SU-DHL-6 (cell line): ENCODE data around the gene ZSCAN22.

Source experiments
- H2AFZ ChIP-seq: fragments of 200-600 bp; sonication (generic); 2 replicates; pipeline ENCODE4 v1.6.1; 2014; ENCODE audit warnings: low read depth, mild to moderate bottlenecking, moderate library complexity, mixed read lengths, antibody characterized with exemption, low read length; ENCODE audit not compliant: severe bottlenecking
- H3F3A ChIP-seq: fragments of 200-600 bp; shearing (Covaris generic); 2 replicates; pipeline ENCODE4 v1.6.0; 2016; ENCODE audit warnings: antibody characterized with exemption, mild to moderate bottlenecking; ENCODE audit not compliant: insufficient read depth
- H3K27ac ChIP-seq: fragments of 200-600 bp; sonication (generic); 2 replicates; pipeline ENCODE4 v1.5.1; 2016; ENCODE audit warnings: low read depth, mild to moderate bottlenecking, low read length, moderate library complexity, mixed read lengths
- H3K27me3 ChIP-seq: fragments of 200-600 bp; sonication (generic), shearing (Covaris generic); 2 replicates; pipeline ENCODE4 v1.6.0; 2014; ENCODE audit warnings: mild to moderate bottlenecking, low read length
- H3K36me3 ChIP-seq: fragments of 200-600 bp; sonication (generic); 2 replicates; pipeline ENCODE4 v1.6.1; 2014; ENCODE audit warnings: mild to moderate bottlenecking, low read length, mixed read lengths
- H3K4me2 ChIP-seq: fragments of 300-600, 200-600 bp; shearing (Covaris generic), sonication (generic); 2 replicates; pipeline ENCODE4 v1.6.0; 2014; ENCODE audit warnings: low read length, low read depth, mild to moderate bottlenecking; ENCODE audit not compliant: poor library complexity, severe bottlenecking
- H3K4me3 ChIP-seq: fragments of 200-600 bp; sonication (generic); 2 replicates; pipeline ENCODE4 v1.5.1; 2014; ENCODE audit warnings: antibody characterized with exemption, low read length, mild to moderate bottlenecking, mixed read lengths; ENCODE audit not compliant: insufficient read depth, poor library complexity, severe bottlenecking
- H3K79me2 ChIP-seq: fragments of 200-600 bp; sonication (generic); 2 replicates; pipeline ENCODE4 v1.6.1; 2014; ENCODE audit warnings: mild to moderate bottlenecking, low read length, moderate library complexity; ENCODE audit not compliant: insufficient read depth
- H3K9ac ChIP-seq: fragments of 200-600 bp; sonication (generic); 2 replicates; pipeline ENCODE4 v1.7.0; 2014; ENCODE audit warnings: mild to moderate bottlenecking, low read length
- H3K9me2 ChIP-seq: fragments of 200-600 bp; sonication (generic); replicated peaks from 2 replicates; pipeline ENCODE4 v1.6.1; 2014; ENCODE audit warnings: low read length; ENCODE audit not compliant: insufficient read depth
- H3K9me3 ChIP-seq: fragments of 200-600 bp; sonication (generic); 2 replicates; pipeline ENCODE4 v1.6.1; 2014; ENCODE audit warnings: low read length, mixed read lengths; ENCODE audit not compliant: insufficient read depth
- H4K20me1 ChIP-seq: fragments of 200-600 bp; sonication (generic); 2 replicates; pipeline ENCODE4 v1.6.1; 2014; ENCODE audit warnings: low read depth, mild to moderate bottlenecking, antibody characterized with exemption, low read length, moderate library complexity, mixed read lengths
- EZH2phosphoT487 ChIP-seq: fragments of 200-600 bp; sonication (generic), shearing (Covaris generic); conservative IDR thresholded peaks from 2 replicates; pipeline ENCODE4 v1.6.1; 2018; ENCODE audit warnings: mild to moderate bottlenecking, antibody characterized with exemption, low read length, moderate library complexity, mixed read lengths
- TF ChIP-seq, protein P1 (sequence below): fragments of 200-600 bp; sonication (generic); IDR thresholded peaks from one replicate; pipeline ENCODE4 v1.5.1; 2017; ENCODE audit warnings: antibody characterized with exemption, mild to moderate bottlenecking, low read length, moderate library complexity; ENCODE audit not compliant: insufficient read depth, poor library complexity, severe bottlenecking

Gene ZSCAN22

DNA sequence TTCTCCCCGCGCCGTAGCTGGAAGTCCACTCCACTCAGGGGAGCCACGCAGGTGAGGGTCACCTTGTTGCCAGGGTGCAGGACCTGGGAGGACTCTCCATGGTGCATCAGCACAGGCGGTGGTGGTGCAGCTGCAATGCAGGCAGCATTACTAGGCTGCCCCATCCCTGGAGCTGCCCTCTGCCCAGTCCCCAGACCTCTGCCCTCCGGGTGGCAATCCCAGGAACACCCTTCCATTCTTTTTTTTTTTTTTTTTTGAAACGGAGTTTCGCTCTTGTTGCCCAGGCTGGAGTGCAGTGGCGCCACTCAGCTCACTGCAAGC, 24.7 kb downstream of the ZSCAN22 start:
- H3K27ac ChIP-seq, result no peak overlapping the region
- no peak overlapping the region for H3K9ac ChIP-seq
- no peaks in the 10 kb centered on the region for H4K20me1 ChIP-seq
- no peak overlapping the region for H2AFZ ChIP-seq
- H3K27me3 ChIP-seq, result no peaks in the 10 kb centered on the region
- no peaks in the 10 kb centered on the region for H3K79me2 ChIP-seq
- no peaks in the 10 kb centered on the region for H3K9me3 ChIP-seq
- no peak overlapping the region for H3K4me2 ChIP-seq
- no peaks in the 10 kb centered on the region for H3K9me2 ChIP-seq
- TF ChIP-seq, protein P1, sequence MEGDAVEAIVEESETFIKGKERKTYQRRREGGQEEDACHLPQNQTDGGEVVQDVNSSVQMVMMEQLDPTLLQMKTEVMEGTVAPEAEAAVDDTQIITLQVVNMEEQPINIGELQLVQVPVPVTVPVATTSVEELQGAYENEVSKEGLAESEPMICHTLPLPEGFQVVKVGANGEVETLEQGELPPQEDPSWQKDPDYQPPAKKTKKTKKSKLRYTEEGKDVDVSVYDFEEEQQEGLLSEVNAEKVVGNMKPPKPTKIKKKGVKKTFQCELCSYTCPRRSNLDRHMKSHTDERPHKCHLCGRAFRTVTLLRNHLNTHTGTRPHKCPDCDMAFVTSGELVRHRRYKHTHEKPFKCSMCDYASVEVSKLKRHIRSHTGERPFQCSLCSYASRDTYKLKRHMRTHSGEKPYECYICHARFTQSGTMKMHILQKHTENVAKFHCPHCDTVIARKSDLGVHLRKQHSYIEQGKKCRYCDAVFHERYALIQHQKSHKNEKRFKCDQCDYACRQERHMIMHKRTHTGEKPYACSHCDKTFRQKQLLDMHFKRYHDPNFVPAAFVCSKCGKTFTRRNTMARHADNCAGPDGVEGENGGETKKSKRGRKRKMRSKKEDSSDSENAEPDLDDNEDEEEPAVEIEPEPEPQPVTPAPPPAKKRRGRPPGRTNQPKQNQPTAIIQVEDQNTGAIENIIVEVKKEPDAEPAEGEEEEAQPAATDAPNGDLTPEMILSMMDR, result no peak
- no peak for TF ChIP-seq EZH2phosphoT487
- no peaks in the 10 kb centered on the region for H3K36me3 ChIP-seq
- no peak overlapping the region for H3K4me3 ChIP-seq
- H3F3A ChIP-seq, result no peaks in the 10 kb centered on the region

DNA sequence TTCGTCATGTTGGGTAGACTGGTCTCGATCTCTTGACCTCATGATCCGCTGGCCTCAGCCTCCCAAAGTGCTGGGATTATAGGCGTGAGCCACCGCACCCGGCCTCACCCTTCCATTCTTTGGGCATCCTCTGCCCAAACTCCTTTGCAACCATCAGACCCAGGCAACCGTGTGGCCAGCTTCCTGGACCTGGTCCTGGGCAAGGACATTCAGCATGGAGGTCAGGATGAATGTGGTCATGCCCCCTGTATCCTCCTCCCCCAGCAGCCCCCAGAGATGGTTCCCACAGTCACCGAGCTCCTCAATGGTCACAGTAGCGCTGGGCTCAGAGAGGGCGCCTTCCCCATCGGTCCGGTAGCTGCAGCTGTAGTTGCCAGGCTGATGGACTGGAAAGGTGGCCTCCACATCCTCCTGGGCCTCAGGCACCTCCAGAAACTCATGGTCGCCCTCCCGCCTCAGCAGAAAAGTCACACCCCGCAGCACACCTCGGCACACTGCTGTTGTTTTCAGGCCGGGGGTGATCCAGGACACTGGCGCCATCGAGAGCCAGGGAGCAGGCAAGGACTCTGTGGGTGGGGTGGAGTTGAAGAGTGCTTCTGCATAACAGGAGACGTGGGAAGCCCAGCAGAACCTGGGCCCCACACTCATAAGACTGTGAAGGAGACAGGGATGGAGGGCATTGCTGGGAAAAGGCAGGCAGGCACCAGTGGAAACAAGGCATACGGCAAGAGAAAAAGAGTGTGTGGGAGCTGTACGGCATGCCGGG, 25.4 kb downstream of the ZSCAN22 start:
- Histone ChIP-seq H3F3A (no peaks in the 10 kb centered on the region), H3K4me3 (no peak overlapping the region), H3K9me3 (no peaks in the 10 kb centered on the region), H3K27me3 (no peaks in the 10 kb centered on the region), H2AFZ (no peak overlapping the region), H3K79me2 (no peaks in the 10 kb centered on the region), H3K36me3 (no peaks in the 10 kb centered on the region), H3K9me2 (no peaks in the 10 kb centered on the region), H3K27ac (no peak overlapping the region), H3K4me2 (no peak overlapping the region), H3K9ac (no peak overlapping the region), H4K20me1 (no peaks in the 10 kb centered on the region)
- no peak for TF ChIP-seq EZH2phosphoT487
- TF ChIP-seq, protein P1, result no peak

DNA sequence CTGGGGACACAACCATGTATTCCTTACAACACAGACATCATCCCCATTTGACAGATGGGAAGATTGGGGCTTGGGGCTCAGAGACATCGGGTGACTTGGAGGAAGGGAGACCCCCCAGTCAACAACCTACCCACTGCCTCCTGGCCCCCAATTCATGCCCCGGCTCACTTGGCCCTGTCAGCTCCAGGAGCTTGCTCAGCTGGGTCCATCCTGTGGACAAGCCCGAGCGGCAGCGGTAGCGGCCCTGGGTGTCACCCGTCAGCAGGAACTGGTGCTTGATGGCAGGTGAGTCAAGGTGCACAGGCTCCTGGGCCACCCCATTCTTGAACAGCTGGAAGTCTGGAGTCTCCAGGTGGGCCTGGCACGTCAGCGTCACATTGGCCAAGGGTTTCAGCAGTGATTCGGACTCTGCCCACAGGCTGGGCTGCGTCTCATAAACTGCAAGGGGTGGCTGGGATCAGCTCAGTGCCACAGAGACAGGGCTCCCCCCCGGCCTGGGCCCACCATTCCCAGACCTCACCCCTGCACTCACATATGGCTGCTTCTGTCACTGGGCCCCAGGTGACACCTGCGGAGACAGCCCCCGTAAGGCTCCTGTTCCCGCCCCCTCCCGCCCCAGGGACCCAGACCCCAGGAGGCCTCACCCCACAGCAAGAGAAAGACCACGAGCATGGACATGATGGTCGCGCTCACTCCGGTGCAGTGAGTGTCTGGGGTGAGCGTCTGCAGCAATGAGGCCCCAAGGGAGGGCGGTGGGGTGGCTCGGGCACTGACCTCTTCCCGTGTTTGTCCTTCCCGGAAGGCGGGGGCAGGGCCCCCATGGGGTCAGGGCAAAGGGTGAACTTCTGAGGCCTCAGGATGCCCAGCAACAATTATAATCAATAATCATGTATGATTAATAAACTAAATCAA, 26.2 kb downstream of the ZSCAN22 start, which contains the start of gene A1BG:
Gene A1BG (minus strand): TSS at position 733 of the 912 bp plus-strand sequence. CDS start 55 bp downstream, at position 678.
- no peak within 1 kb of the TSS for H3K4me2 ChIP-seq
- TF ChIP-seq, protein P1, result no peak
- TF ChIP-seq EZH2phosphoT487, result no peak
- H3K9me3 ChIP-seq, result no peaks in the 10 kb centered on the region
- H3K9ac ChIP-seq, result no peak within 1 kb of the TSS
- H3K27me3 ChIP-seq, result no peaks in the 10 kb centered on the region
- no peaks in the 10 kb centered on the region for H3K36me3 ChIP-seq
- no peaks in the 10 kb centered on the region for H3F3A ChIP-seq
- no peak within 1 kb of the TSS for H3K27ac ChIP-seq
- no peak within 1 kb of the TSS for H2AFZ ChIP-seq
- H3K4me3 ChIP-seq, result no peak within 1 kb of the TSS
- no peaks in the 10 kb centered on the region for H4K20me1 ChIP-seq
- no peaks in the 10 kb centered on the region for H3K79me2 ChIP-seq
- H3K9me2 ChIP-seq, result no peaks in the 10 kb centered on the region
